Endothelial cell of umbilical vein (primary cell): ENCODE data around the gene EHD2. TPM values are rescaled to one million over a fixed set of nuclear protein-coding genes. Genes with fewer than 3 reads are reported as not detected.

ENCODE experiments used
- BruUV-seq: library from RNA; stranded (reverse); fragments of 400-500 nt; replicated peaks from 2 replicates; lab custom pipeline; 2021; lab: Mats Ljungman, UMichigan
- CTCF ChIA-PET: fragments of 300-600, 350-600 bp; sonication (Branson Sonifier 250); formaldehyde crosslinking; loops from one replicate; lab custom pipeline; 2021; ENCODE audit warnings: antibody characterized with exemption, inconsistent platforms; lab: Charles Lee
- POLR2A ChIA-PET: fragments of 300-600, 350-600 bp; sonication (Branson Sonifier 250); formaldehyde crosslinking; loops from one replicate; lab custom pipeline; 2021; ENCODE audit warnings: antibody characterized with exemption, inconsistent platforms; lab: Charles Lee
- DNase-seq: peaks from one replicate; pipeline ENCODE4 v3.0.0-alpha.2; 2011; ENCODE audit warnings: low read depth, low spot score
- FAIRE-seq: peaks from 2 replicates; lab custom pipeline; 2011; peaks lifted over from hg19 to GRCh38; lab: Jason Lieb, UNC
- H2AFZ ChIP-seq: 2 replicates; pipeline ENCODE4 v1.6.0; 2012; ENCODE audit warnings: low read depth, low read length, control low read depth, inconsistent platforms
- H3K27ac ChIP-seq: 2 replicates; pipeline ENCODE4 v1.5.1; 2011; ENCODE audit warnings: low read depth, mild to moderate bottlenecking, control low read depth, low read length, moderate library complexity; ENCODE audit not compliant: insufficient read depth
- H3K27me3 ChIP-seq, 2 experiments: 2 replicates each; pipeline versions ENCODE4 v1.6.0 to v1.6.1; 2011; ENCODE audit warnings: low read length in 2 of 2, mixed read lengths in 1 of 2; ENCODE audit not compliant: control insufficient read depth in 2 of 2, insufficient read depth in 2 of 2
- H3K36me3 ChIP-seq, 2 experiments: 2 replicates in 1 of 2; 3 replicates in 1 of 2; pipeline ENCODE4 v1.5.1; 2011; ENCODE audit warnings: low read length in 2 of 2, mild to moderate bottlenecking in 1 of 2, moderate library complexity in 1 of 2; ENCODE audit not compliant: control insufficient read depth in 2 of 2, insufficient read depth in 2 of 2; ENCODE audit errors: extremely low read depth in 1 of 2
- H3K4me1 ChIP-seq: 3 replicates; pipeline ENCODE4 v1.5.1; 2011; ENCODE audit warnings: mild to moderate bottlenecking, low read length; ENCODE audit not compliant: control insufficient read depth, insufficient read depth; ENCODE audit errors: extremely low read depth
- H3K4me2 ChIP-seq: 2 replicates; pipeline ENCODE4 v1.6.1; 2011; ENCODE audit warnings: low read length, control low read depth, mixed read lengths; ENCODE audit not compliant: insufficient read depth
- H3K4me3 ChIP-seq, 3 experiments: fragments of 200-600 bp in 1 of 3; sonication (generic), shearing (Covaris generic) in 1 of 3; replicated peaks in 1 of 3; 2 replicates each; pipeline ENCODE4 v1.5.1; 2011 to 2016; ENCODE audit warnings: control low read depth in 3 of 3, low read length in 3 of 3, mild to moderate bottlenecking in 2 of 3, inconsistent platforms in 1 of 3, low read depth in 1 of 3, moderate library complexity in 1 of 3; ENCODE audit not compliant: insufficient read depth in 1 of 3
- H3K79me2 ChIP-seq: 2 replicates; pipeline ENCODE4 v1.6.0; 2012; ENCODE audit warnings: low read length, inconsistent platforms; ENCODE audit not compliant: control insufficient read depth, insufficient read depth
- H3K9ac ChIP-seq: replicated peaks from 2 replicates; pipeline ENCODE3; 2011; ENCODE audit warnings: low read length, control low read depth; ENCODE audit not compliant: insufficient read depth; ENCODE audit errors: extremely low read depth
- H3K9me1 ChIP-seq: replicated peaks from 3 replicates; pipeline ENCODE4 v1.6.0; 2011; ENCODE audit warnings: mild to moderate bottlenecking, low read length; ENCODE audit not compliant: control insufficient read depth, insufficient read depth; ENCODE audit errors: extremely low read depth
- H3K9me3 ChIP-seq: replicated peaks from 2 replicates; pipeline ENCODE4 v1.5.1; 2012; ENCODE audit warnings: low read length, inconsistent platforms; ENCODE audit not compliant: control insufficient read depth, insufficient read depth
- H4K20me1 ChIP-seq: replicated peaks from 2 replicates; pipeline ENCODE3; 2011; ENCODE audit warnings: mild to moderate bottlenecking, low read length; ENCODE audit not compliant: control insufficient read depth, insufficient read depth; ENCODE audit errors: extremely low read depth
- CTCF ChIP-seq, 2 donors: IDR thresholded peaks; 1 replicate in 1 of 2; 2 replicates in 1 of 2; pipeline ENCODE4 v1.5.1; 2011; ENCODE audit warnings: low read length in 2 of 2, mild to moderate bottlenecking in 2 of 2, moderate library complexity in 2 of 2, control low read depth in 1 of 2, inconsistent platforms in 1 of 2, low read depth in 1 of 2; ENCODE audit not compliant: insufficient read depth in 1 of 2; ENCODE audit errors: extremely low read depth in 1 of 2
- EZH2 ChIP-seq: IDR thresholded peaks from 2 replicates; pipeline ENCODE4 v1.6.1; 2012; ENCODE audit warnings: borderline replicate concordance, low read depth, mild to moderate bottlenecking, moderate library complexity, low read length, inconsistent platforms; ENCODE audit not compliant: severe bottlenecking
- FOS ChIP-seq: IDR thresholded peaks from 2 replicates; pipeline ENCODE4 v1.6.1; 2011; ENCODE audit warnings: mild to moderate bottlenecking, low read length, moderate library complexity, borderline replicate concordance; ENCODE audit not compliant: insufficient read depth
- MYC ChIP-seq: IDR thresholded peaks from one replicate; pipeline ENCODE4 v1.6.1; 2011; ENCODE audit warnings: mild to moderate bottlenecking, low read depth, low read length
- POLR2A ChIP-seq: IDR thresholded peaks from 2 replicates; pipeline ENCODE4 v1.6.1; 2012; ENCODE audit warnings: low read depth, mild to moderate bottlenecking, control low read depth, low read length
- POLR2AphosphoS5 ChIP-seq: IDR thresholded peaks from 2 replicates; pipeline ENCODE4 v1.6.1; 2012; ENCODE audit warnings: low read depth, mild to moderate bottlenecking, control low read depth, low read length, moderate library complexity; ENCODE audit not compliant: insufficient read depth
- dilution Hi-C: fragments of 300-500 bp; cut with MboI; formaldehyde crosslinking; loops from one replicate; pipeline ENCODE4 v1.15.0; 2019; ENCODE audit warnings: low sequenced_read_pairs; ENCODE audit not compliant: extremely low pct_ligation_motif_present
- intact Hi-C: fragments of 100-400 bp; cut with micrococcal nuclease; formaldehyde crosslinking; loops from one replicate; pipeline ENCODE4 v1.10.0; 2022
- polyA plus RNA-seq, 4 experiments: library from polyadenylated mRNA; depleted of rRNA in 3 of 4; stranded (reverse) in 3 of 4; unstranded in 1 of 4; fragments of >200 nt; gene quantifications; 2 replicates each; pipeline versions ENCODE4 v1.2.1 to v1.2.3, GENCODE V29; 2011 to 2012; ENCODE audit warnings: missing spikeins in 1 of 4
- total RNA-seq: library from RNA; stranded (reverse); gene quantifications from 2 replicates; pipeline ENCODE4 v1.2.3, GENCODE V29; 2021

EHD2 gene
- total and polyA plus RNA-seq, 2 donors (not counting 3 experiments of a cell fraction or from before 2014, with no cell fraction given) = 110 to 220 TPM

GRCh38 chr19:47699360-47699917 lies 13.8 kb upstream of the EHD2 start:
- FAIRE-seq (peak; percentile 55), DNase-seq (peak; percentile 21)
- Histone ChIP-seq H3K79me2 (no peaks in the 10 kb centered on the region), H3K27me3 (no peaks in the 10 kb centered on the region), H3K4me3 (no peak overlapping the region), H3K4me1 (no peaks in the 10 kb centered on the region), H3K9me3 (no peaks in the 10 kb centered on the region), H3K9me1 (no peaks in the 10 kb centered on the region), H3K27ac (no peak overlapping the region), H3K36me3 (peaks cover 6 to 30% of the 10 kb centered on the region in 2 experiments), H3K4me2 (no peak overlapping the region), H4K20me1 (no peaks in the 10 kb centered on the region), H3K9ac (no peak overlapping the region), H2AFZ (no peak overlapping the region)
- ChIA-PET POLR2A (no interaction called here), CTCF (interaction anchor here (0.6 to 5.5 kb wide), 17 partner anchors 8 to 274 kb away, joined by 3 to 122 read pairs (median 3); partner anchors contain the start of genes EHD2, KPTN and NAPA)
- BruUV-seq = no TSS peak
- intact Hi-C loops = no loop called here
- dilution Hi-C loops = no loop called here
- no peak for TF ChIP-seq FOS
- peak; percentile 56 to 85 for TF ChIP-seq CTCF (IDR thresholded peaks at IDR 0.05; ENCODE audit: extremely low read depth in 1 of 2, insufficient read depth in 1 of 2, low read depth in 1 of 2, low read length in 2 of 2)

GRCh38 chr19:47700934-47701716 lies 12.1 kb upstream of the EHD2 start:
- no peak for FAIRE-seq
- DNase-seq = no peak
- dilution Hi-C loops (no loop called here), intact Hi-C loops (no loop called here)
- no peak overlapping the region for H2AFZ ChIP-seq
- no peaks in the 10 kb centered on the region for H3K79me2 ChIP-seq
- H3K4me3 ChIP-seq = no peak overlapping the region
- no peaks in the 10 kb centered on the region for H3K9me3 ChIP-seq
- peaks cover 6 to 26% of the 10 kb centered on the region in 2 experiments for H3K36me3 ChIP-seq
- CTCF ChIA-PET = interaction anchor here (1.0 to 5.5 kb wide), 4 partner anchors 12 to 266 kb away, joined by 3 to 122 read pairs (median 14); partner anchors contain the start of gene EHD2
- H3K27me3 ChIP-seq = no peaks in the 10 kb centered on the region
- H3K4me2 ChIP-seq = no peak overlapping the region
- no peak overlapping the region for H3K27ac ChIP-seq
- H3K9ac ChIP-seq = no peak overlapping the region
- no TSS peak for BruUV-seq
- TF ChIP-seq CTCF (IDR thresholded peaks at IDR 0.05; ENCODE audit: extremely low read depth in 1 of 2, insufficient read depth in 1 of 2, low read depth in 1 of 2, low read length in 2 of 2) (no peak), MYC (no peak), FOS (no peak), POLR2AphosphoS5 (no peak), POLR2A (no peak), EZH2 (no peak)
- no peaks in the 10 kb centered on the region for H4K20me1 ChIP-seq
- no peaks in the 10 kb centered on the region for H3K9me1 ChIP-seq
- H3K4me1 ChIP-seq = no peaks in the 10 kb centered on the region
- POLR2A ChIA-PET = no interaction called here
